GM18505 (cell line): Measurements from ENCODE around the gene MTFP1.

Experiments
- ATAC-seq: cut with Tn5 transposase; IDR thresholded peaks from one replicate; pipeline ENCODE4 v1.9.1; 2021; ENCODE audit not compliant: unreplicated experiment
- POLR2A ChIP-seq: IDR thresholded peaks from 4 replicates; pipeline ENCODE4 v1.6.1; 2011; ENCODE audit warnings: borderline replicate concordance; ENCODE audit not compliant: insufficient read depth, insufficient read length; ENCODE audit errors: extremely low read depth

The MTFP1 gene

DNA sequence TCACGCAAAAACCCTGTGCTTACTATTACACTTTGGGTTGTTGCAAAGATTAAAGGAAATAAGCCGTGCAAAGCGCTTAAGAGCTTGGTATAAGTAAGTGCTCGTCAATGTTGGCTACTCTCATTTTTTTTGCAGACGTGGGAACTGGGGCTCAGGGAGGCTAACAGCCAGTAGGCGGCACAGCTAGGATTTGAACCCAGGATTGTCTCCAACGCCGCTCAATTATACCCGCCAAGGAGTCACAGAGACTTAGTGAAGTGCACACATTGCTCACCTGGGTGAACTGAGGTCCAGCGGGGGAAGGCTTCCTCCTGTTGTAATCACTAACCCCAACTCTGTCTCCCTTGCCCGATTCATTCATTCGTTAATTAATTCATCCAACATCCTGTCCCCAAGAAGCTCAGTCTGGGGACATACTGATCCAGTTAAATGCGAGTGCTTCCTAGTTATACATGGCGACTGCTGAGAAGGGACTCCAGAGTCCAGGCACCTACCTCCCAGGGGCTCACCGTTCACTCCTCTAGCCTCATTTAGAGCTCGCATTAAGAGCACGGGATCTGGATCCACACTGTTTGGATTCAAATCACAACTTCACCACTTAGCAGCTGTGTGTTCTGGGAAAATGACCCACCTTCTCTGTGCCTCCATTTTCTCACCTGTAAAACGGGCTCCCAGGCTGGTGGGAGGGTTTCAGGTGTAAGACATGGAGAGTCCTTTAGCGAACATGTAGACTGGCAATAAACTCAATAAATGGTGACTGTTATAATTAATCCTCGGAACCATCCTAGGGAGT, 838 bp upstream of the MTFP1 start:
- TF ChIP-seq POLR2A = no peak
- no peak for ATAC-seq

DNA sequence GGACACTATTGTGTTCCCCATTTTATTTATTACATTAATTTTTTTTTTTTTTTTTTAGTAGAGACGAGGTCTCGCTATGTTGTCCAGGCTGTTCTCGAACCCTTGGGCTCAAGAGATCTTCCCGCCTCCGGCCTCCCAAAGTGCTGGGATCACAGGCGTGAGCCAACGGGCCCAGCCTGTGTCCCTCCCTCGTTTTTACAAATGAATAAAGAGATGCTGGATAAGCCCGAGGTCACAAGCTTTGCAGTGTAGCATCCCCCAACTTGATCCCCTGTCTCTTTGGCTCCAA, 297 bp upstream of the MTFP1 start:
- no peak for TF ChIP-seq POLR2A
- no peak for ATAC-seq

GRCh38 chr22:30426388-30427353, 1.1 kb downstream of the MTFP1 start:
- TF ChIP-seq POLR2A = peak; percentile 45
- ATAC-seq = no peak

DNA sequence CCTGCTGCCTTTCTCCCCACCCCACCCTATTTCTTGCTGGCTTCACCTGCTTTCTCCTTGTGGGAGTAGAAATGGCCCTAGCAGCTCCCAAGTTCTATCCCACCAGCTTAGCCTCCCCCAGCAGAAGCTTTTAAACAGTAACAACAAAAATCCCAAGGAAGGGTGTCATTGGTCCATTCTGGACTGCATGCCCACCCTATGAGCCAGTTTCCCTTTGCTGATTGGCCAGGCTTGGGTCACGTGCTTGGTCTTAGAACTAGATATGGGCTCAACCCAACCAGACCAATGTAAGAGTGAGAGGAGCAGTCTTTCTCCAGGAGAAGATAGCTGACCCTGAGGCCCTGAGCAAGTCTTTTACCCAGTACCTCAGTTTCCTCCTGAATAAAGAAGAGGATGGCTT, 2.3 kb downstream of the MTFP1 start:
- no peak for ATAC-seq
- no peak for TF ChIP-seq POLR2A

DNA sequence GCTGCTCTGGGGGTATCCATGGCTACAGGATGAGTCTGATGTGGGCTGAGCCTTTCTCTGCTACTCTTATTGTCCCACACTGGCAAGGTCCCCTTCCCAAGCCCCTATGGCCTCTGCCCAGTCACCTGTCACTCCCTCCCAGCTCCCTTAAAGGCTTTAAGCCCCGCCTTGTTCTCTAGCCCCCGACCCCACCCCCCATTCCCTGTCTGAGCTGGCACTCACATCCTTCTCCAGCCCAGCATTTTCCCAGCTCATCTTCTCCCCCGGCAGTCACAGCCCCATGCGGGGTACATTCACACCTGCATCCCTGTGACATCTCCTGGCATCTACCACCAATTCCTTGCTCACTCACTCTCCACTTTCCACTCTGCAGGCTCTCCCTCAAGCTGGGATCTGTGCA, 4.3 kb downstream of the MTFP1 start:
- TF ChIP-seq POLR2A = no peak
- ATAC-seq = no peak

GRCh38 chr22:30430933-30431332, 5.4 kb downstream of the MTFP1 start:
- TF ChIP-seq POLR2A = no peak
- no peak for ATAC-seq

GRCh38 chr22:30432096-30432495, 6.5 kb downstream of the MTFP1 start:
- no peak for TF ChIP-seq POLR2A
- ATAC-seq = no peak

GRCh38 chr22:30432520-30432919, 7.0 kb downstream of the MTFP1 start:
- no peak for TF ChIP-seq POLR2A
- ATAC-seq = no peak

DNA sequence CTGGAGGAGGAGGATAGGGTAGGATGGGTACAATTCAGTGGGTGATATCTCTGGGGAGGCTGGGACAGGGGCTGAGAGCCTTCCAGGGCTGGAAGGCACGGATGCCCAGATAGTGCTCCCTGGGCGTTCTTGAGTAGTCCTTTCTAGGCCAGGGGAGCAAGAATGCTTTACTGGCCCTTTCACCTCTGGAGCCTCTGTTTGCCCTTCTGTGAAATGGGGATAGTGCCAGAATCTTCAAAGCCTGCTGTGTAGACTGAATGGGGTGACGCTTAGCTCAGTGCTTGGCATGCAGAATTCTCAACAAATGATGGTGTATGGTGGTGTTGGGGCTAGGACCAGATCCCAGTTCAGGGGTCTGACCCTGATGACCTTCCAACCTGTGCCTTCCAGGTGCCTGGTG, 7.7 kb downstream of the MTFP1 start:
- no peak for ATAC-seq

DNA sequence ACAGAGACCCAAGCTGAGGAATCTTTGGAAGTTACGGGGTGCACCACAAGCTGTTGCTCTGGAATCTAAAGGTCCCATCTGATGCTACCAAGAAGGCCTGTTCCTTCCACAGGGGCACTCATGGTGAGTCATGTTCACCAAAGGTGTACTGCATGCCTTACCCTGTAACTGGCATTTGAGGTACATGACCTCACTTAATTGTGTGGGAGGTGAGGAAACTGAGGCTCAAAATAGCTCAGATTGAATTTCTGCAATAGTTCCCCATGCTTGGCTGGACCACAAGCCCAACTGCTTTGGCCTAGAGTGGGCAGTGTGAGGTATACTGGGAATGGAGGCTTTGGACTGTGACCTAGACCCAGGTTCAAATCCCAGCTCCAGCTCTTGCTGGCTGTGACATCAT, 8.2 kb downstream of the MTFP1 start:
- no peak for TF ChIP-seq POLR2A
- ATAC-seq = no peak

More for the DNA sequence above, 7.7 kb downstream of the MTFP1 start:
- TF ChIP-seq POLR2A = no peak

DNA sequence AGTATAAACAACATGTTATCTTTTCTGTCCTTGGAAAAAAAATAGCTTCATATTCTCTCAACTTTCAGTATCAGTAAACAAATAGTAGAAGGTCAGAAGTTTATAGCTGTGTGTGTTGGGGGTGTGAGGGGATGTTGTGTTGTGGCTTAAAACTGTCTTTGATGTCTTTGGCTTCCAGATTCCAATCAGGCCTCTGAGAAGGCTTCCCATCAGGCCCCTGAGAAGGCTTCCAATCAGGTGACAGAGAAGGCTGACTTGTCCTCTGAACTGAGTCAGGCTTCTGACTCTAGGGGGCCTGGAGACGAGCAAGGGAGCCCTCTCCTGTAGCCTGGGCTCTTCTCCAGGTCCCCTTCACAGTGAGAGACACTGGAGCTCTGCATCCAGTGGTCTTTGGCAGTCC, 9.3 kb downstream of the MTFP1 start:
- TF ChIP-seq POLR2A = no peak

GRCh38 chr22:30435674-30436126, 10.1 kb downstream of the MTFP1 start:
- TF ChIP-seq POLR2A = peak; percentile 54
- ATAC-seq = no peak

More for the DNA sequence above, 9.3 kb downstream of the MTFP1 start:
- no peak for ATAC-seq

DNA sequence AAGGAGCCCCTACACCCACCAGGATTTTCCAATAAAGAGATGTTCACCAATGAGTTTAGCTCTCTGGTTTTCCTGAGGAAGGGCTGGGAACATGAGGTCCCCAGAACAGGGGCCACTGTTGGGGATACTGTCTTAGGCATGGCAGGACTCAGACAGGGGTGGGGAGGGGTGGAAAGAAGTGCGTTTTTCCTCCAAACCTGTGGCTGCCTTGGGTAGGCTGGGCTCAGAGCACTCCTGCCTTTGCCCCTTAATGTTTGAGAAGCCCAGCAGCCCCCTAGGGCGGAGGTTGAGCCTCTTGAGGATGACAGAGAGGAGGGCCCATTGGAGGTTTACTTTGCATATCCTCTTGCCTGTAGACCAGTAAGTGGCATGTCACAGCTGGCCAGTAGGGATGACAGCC, 10.6 kb downstream of the MTFP1 start:
- TF ChIP-seq POLR2A = no peak
- ATAC-seq = no peak

GRCh38 chr22:30438559-30438958, 13.0 kb downstream of the MTFP1 start:
- TF ChIP-seq POLR2A = no peak
- ATAC-seq = no peak
